WTC11 (cell line): ENCODE data around the gene ADGRV1. TPM values are rescaled to one million over a fixed set of nuclear protein-coding genes. Genes with fewer than 3 reads are reported as not detected.
A peak's percentile ranks its signal among the peaks of the same experiment; 100 is the strongest.

Source experiments
- ATAC-seq: fragments of 200-7000 bp; cut with Tn5 transposase; 2 replicates; pipeline ENCODE4 v1.10.0; 2021; ENCODE audit warnings: mild to moderate bottlenecking, moderate library complexity
- CTCF ChIA-PET: fragments of 300-600 bp; sonication (Branson Sonifier 250); formaldehyde crosslinking; loops from one replicate; lab custom pipeline; 2021; ENCODE audit warnings: antibody characterized with exemption; lab: Charles Lee
- POLR2A ChIA-PET: fragments of 350-600 bp; sonication (Branson Sonifier 250); formaldehyde crosslinking; loops from one replicate; lab custom pipeline; 2021; ENCODE audit warnings: antibody characterized with exemption; lab: Charles Lee
- DNase-seq: peaks from one replicate; pipeline ENCODE4 v3.0.0; 2021; ENCODE audit warnings: low spot score
- H3K27ac Mint-ChIP-seq: 2 replicates; pipeline ENCODE4 v1.8.0; 2021; ENCODE audit warnings: mixed read lengths
- H3K27me3 Mint-ChIP-seq: 2 replicates; pipeline ENCODE4 v1.8.0; 2021; ENCODE audit warnings: low read depth, mild to moderate bottlenecking, moderate library complexity, mixed read lengths
- H3K36me3 Mint-ChIP-seq: 2 replicates; pipeline ENCODE4 v1.8.0; 2021; ENCODE audit warnings: mixed read lengths
- H3K4me1 Mint-ChIP-seq: 2 replicates; pipeline ENCODE4 v1.8.0; 2022; ENCODE audit warnings: mixed read lengths
- H3K4me3 Mint-ChIP-seq: 2 replicates; pipeline ENCODE4 v1.8.0; 2021; ENCODE audit warnings: mild to moderate bottlenecking, moderate library complexity, mixed read lengths
- H3K9me3 Mint-ChIP-seq: 2 replicates; pipeline ENCODE4 v1.8.0; 2021; ENCODE audit warnings: mixed read lengths
- AFF4 ChIP-seq: sonication (generic); formaldehyde crosslinking; IDR thresholded peaks from 2 replicates; pipeline ENCODE4 v1.8.1; 2023; ENCODE audit warnings: mild to moderate bottlenecking, missing genetic modification reagents, borderline replicate concordance
- AR ChIP-seq: fragments of 250-450 bp; sonication (Bioruptor Pico); IDR thresholded peaks from 2 replicates; pipeline ENCODE4 v1.9.0; 2021; ENCODE audit warnings: mild to moderate bottlenecking
- ATF6 ChIP-seq: sonication (generic); formaldehyde crosslinking; IDR thresholded peaks from 2 replicates; pipeline ENCODE4 v1.8.1; 2023; ENCODE audit warnings: mild to moderate bottlenecking, missing genetic modification reagents
- CDX4 ChIP-seq: fragments of 250-450 bp; sonication (Bioruptor Pico); IDR thresholded peaks from 2 replicates; pipeline ENCODE4 v1.9.0; 2021; ENCODE audit warnings: moderate library complexity, mild to moderate bottlenecking, inconsistent platforms, borderline replicate concordance
- E2F4 ChIP-seq: sonication (generic); formaldehyde crosslinking; IDR thresholded peaks from 2 replicates; pipeline ENCODE4 v1.8.1; 2022; ENCODE audit warnings: low read depth, mild to moderate bottlenecking, moderate library complexity, missing genetic modification reagents, borderline replicate concordance
- ERG ChIP-seq: fragments of 250-450 bp; sonication (Bioruptor Pico); IDR thresholded peaks from 2 replicates; pipeline ENCODE4 v1.8.0; 2021; ENCODE audit warnings: mild to moderate bottlenecking
- GABPB1 ChIP-seq: sonication (generic); formaldehyde crosslinking; IDR thresholded peaks from 2 replicates; pipeline ENCODE4 v1.8.1; 2023; ENCODE audit warnings: mild to moderate bottlenecking, missing genetic modification reagents
- HMGA2 ChIP-seq: fragments of 250-450 bp; sonication (Bioruptor Pico); IDR thresholded peaks from 2 replicates; pipeline ENCODE4 v1.4.0; 2021; ENCODE audit warnings: mild to moderate bottlenecking, moderate library complexity
- KAT7 ChIP-seq: sonication (generic); formaldehyde crosslinking; IDR thresholded peaks from 2 replicates; pipeline ENCODE4 v1.8.1; 2023; ENCODE audit warnings: missing genetic modification reagents, mild to moderate bottlenecking, borderline replicate concordance
- NR1H2 ChIP-seq: sonication (generic); formaldehyde crosslinking; IDR thresholded peaks from 2 replicates; pipeline ENCODE4 v1.9.0; 2021; ENCODE audit warnings: mild to moderate bottlenecking, moderate library complexity, missing genetic modification reagents
- NR2C2 ChIP-seq: sonication (generic); formaldehyde crosslinking; IDR thresholded peaks from 2 replicates; pipeline ENCODE4 v1.8.0; 2022; ENCODE audit warnings: mild to moderate bottlenecking, missing genetic modification reagents
- SP1 ChIP-seq: sonication (generic); formaldehyde crosslinking; conservative IDR thresholded peaks from 2 replicates; pipeline ENCODE4 v1.8.1; 2022; ENCODE audit warnings: missing genetic modification reagents
- ZNF263 ChIP-seq: sonication (generic); formaldehyde crosslinking; IDR thresholded peaks from 2 replicates; pipeline ENCODE4 v1.8.1; 2022; ENCODE audit warnings: low read depth, mild to moderate bottlenecking, moderate library complexity, missing genetic modification reagents
- ZNF416 ChIP-seq: fragments of 250-450 bp; sonication (Bioruptor Pico); IDR thresholded peaks from 2 replicates; pipeline ENCODE4 v1.9.0; 2021; ENCODE audit warnings: mild to moderate bottlenecking, inconsistent platforms
- ZNF423 ChIP-seq: fragments of 250-450 bp; sonication (Bioruptor Pico); IDR thresholded peaks from 2 replicates; pipeline ENCODE4 v2.1.2; 2022; ENCODE audit warnings: mild to moderate bottlenecking, moderate library complexity
- ZSCAN18 ChIP-seq: fragments of 250-450 bp; sonication (Bioruptor Pico); IDR thresholded peaks from 2 replicates; pipeline ENCODE4 v2.1.2; 2022; ENCODE audit warnings: mild to moderate bottlenecking, moderate library complexity
- total RNA-seq: library from RNA; stranded (reverse); gene quantifications from 3 replicates; pipeline ENCODE4 v1.2.3, GENCODE V29; 2021

ADGRV1 gene
- total RNA-seq, 1 experiment from 2014 or later = 74.5 TPM

GRCh38 chr5:90871391-90871991 is 312.9 kb downstream of the ADGRV1 start (continued):
- TF ChIP-seq AFF4 (CRISPR knock-in tag) (no peak), GABPB1 (CRISPR knock-in tag) (no peak), NR1H2 (CRISPR knock-in tag) (no peak), ZNF263 (no peak), ERG (no peak), E2F4 (CRISPR knock-in tag) (no peak), ZNF423 (CRISPR knock-in tag) (no peak), AR (CRISPR knock-in tag) (no peak), NR2C2 (CRISPR knock-in tag) (no peak)

GRCh38 chr5:90873033-90873517 is 314.5 kb downstream of the ADGRV1 start:
- TF ChIP-seq SP1 (CRISPR knock-in tag) = no peak
- TF ChIP-seq HMGA2 (CRISPR knock-in tag) = no peak
- TF ChIP-seq KAT7 (CRISPR knock-in tag) = no peak
- TF ChIP-seq ATF6 = no peak
- no peak for TF ChIP-seq E2F4 (CRISPR knock-in tag)
- TF ChIP-seq ZSCAN18 (CRISPR knock-in tag) = no peak
- TF ChIP-seq ZNF416 (CRISPR knock-in tag) = no peak
- no peak for TF ChIP-seq CDX4 (CRISPR knock-in tag)
- 0 out of 2 replicates have a peak overlapping the region, but pooled peaks have one; percentile 22 for H3K27ac Mint-ChIP-seq
- ATAC-seq = no peak
- H3K27me3 Mint-ChIP-seq = no peaks in the 10 kb centered on the region
- DNase-seq = no peak
- no peaks in the 10 kb centered on the region for H3K9me3 Mint-ChIP-seq
- H3K36me3 Mint-ChIP-seq = no peaks in the 10 kb centered on the region
- CTCF ChIA-PET = interaction anchor here (0.9 kb wide), 1 partner anchor 547 kb away, joined by 3 read pairs; no protein-coding TSS in a partner anchor
- POLR2A ChIA-PET = no interaction called here
- H3K4me1 Mint-ChIP-seq = peaks cover 22% of the 10 kb centered on the region
- no peak overlapping the region for H3K4me3 Mint-ChIP-seq
